OCI-LY1 (cell line): ENCODE results near the gene ANKS6.

Source experiments
- H2AFZ ChIP-seq: fragments of 200-600 bp; sonication (generic), shearing (Covaris generic); 2 replicates; pipeline ENCODE4 v1.6.0; 2014; ENCODE audit warnings: antibody characterized with exemption, mild to moderate bottlenecking, low read length
- H3F3A ChIP-seq: fragments of 200-600 bp; sonication (generic), shearing (Covaris generic); 2 replicates; pipeline ENCODE4 v1.6.0; 2014; ENCODE audit warnings: mild to moderate bottlenecking, antibody characterized with exemption, low read length, moderate library complexity; ENCODE audit not compliant: insufficient read depth
- H3K27ac ChIP-seq: fragments of 200-600 bp; sonication (generic); 2 replicates; pipeline ENCODE4 v1.5.1; 2014; ENCODE audit warnings: low read length, mixed run types, mild to moderate bottlenecking, low read depth; ENCODE audit not compliant: poor library complexity, severe bottlenecking
- H3K27me3 ChIP-seq: fragments of 200-600 bp; sonication (generic); 2 replicates; pipeline ENCODE4 v1.6.0; 2014; ENCODE audit warnings: antibody characterized with exemption, mild to moderate bottlenecking, low read length, moderate library complexity; ENCODE audit not compliant: insufficient read depth
- H3K36me3 ChIP-seq: fragments of 200-600 bp; sonication (generic); 2 replicates; pipeline ENCODE4 v1.6.1; 2014; ENCODE audit warnings: mild to moderate bottlenecking, antibody characterized with exemption, low read length, moderate library complexity, mixed read lengths; ENCODE audit not compliant: insufficient read depth
- H3K4me1 ChIP-seq: fragments of 200-600 bp; sonication (generic); 2 replicates; pipeline ENCODE4 v1.5.1; 2014; ENCODE audit warnings: mild to moderate bottlenecking, low read length, moderate library complexity; ENCODE audit not compliant: insufficient read depth, severe bottlenecking
- H3K4me2 ChIP-seq: fragments of 200-600 bp; sonication (generic), shearing (Covaris generic); 2 replicates; pipeline ENCODE4 v1.6.1; 2014; ENCODE audit warnings: low read length
- H3K4me3 ChIP-seq: fragments of 200-600 bp; sonication (generic); 2 replicates; pipeline ENCODE4 v1.5.1; 2014; ENCODE audit warnings: low read length, low read depth, mild to moderate bottlenecking, mixed read lengths; ENCODE audit not compliant: poor library complexity, severe bottlenecking
- H3K79me2 ChIP-seq: fragments of 200-600 bp; shearing (Covaris generic); 2 replicates; pipeline ENCODE4 v1.6.1; 2016; ENCODE audit warnings: mixed run types, low read length, mixed read lengths; ENCODE audit not compliant: insufficient read depth
- H3K9ac ChIP-seq: fragments of 200-600 bp; sonication (generic), shearing (Covaris generic); 2 replicates; pipeline ENCODE4 v1.6.1; 2014; ENCODE audit warnings: mild to moderate bottlenecking, low read length, mixed read lengths
- H3K9me2 ChIP-seq: fragments of 200-600 bp; sonication (generic), shearing (Covaris generic); 2 replicates; pipeline ENCODE4 v1.6.1; 2014; ENCODE audit warnings: low read depth, mild to moderate bottlenecking, low read length, mixed read lengths
- H3K9me3 ChIP-seq: fragments of 200-600 bp; shearing (Covaris generic); 2 replicates; pipeline ENCODE4 v1.6.1; 2014; ENCODE audit warnings: low read length, mixed read lengths
- H4K20me1 ChIP-seq: fragments of 200-600 bp; sonication (generic), shearing (Covaris generic); 2 replicates; pipeline ENCODE4 v1.6.0; 2016; ENCODE audit warnings: mild to moderate bottlenecking, low read length; ENCODE audit not compliant: insufficient read depth
- CTCF ChIP-seq: fragments of 200-600 bp; sonication (generic), shearing (Covaris generic); IDR thresholded peaks from 2 replicates; pipeline ENCODE4 v1.5.1; 2017; ENCODE audit warnings: mild to moderate bottlenecking, antibody characterized with exemption, low read length, moderate library complexity, mixed read lengths
- EZH2 ChIP-seq: fragments of 200-600 bp; sonication (generic), shearing (Covaris generic); IDR thresholded peaks from 2 replicates; pipeline ENCODE4 v1.8.0; 2017; ENCODE audit warnings: borderline replicate concordance, mixed run types, mild to moderate bottlenecking, antibody characterized with exemption, low read length, moderate library complexity, mixed read lengths

Gene ANKS6

DNA sequence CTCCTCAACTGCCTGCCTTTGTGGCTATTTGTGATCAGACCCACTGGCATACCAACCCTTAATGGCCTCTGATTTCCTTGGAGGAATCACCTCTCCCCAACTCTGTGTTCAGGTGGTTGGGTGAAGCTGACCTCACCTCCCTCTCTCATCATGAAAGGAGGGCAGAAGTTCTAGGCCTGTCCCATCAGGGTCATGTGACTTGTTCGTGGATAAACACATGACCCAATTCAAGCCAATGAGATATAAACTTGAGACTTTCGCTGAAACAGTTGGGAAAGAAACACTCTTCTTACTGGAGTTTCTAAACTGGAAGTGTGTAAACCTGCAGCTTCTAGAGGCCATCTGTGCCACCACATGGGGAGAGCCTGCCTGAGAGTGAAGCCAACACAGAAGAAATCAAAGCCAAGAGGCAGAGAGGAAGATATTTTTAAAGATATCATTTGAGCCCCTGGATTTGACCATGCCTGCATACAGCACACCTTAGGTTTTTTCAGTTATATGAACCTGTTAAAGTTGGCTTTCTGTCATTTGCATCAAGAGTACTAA, 93.4 kb downstream of the ANKS6 start:
- Histone ChIP-seq H3K9me2 (no peaks in the 10 kb centered on the region), H3K27ac (no peak overlapping the region), H3K9me3 (no peaks in the 10 kb centered on the region), H3K36me3 (no peaks in the 10 kb centered on the region), H3F3A (no peaks in the 10 kb centered on the region), H3K4me1 (no peaks in the 10 kb centered on the region), H3K4me2 (no peak overlapping the region), H4K20me1 (no peaks in the 10 kb centered on the region), H2AFZ (no peak overlapping the region), H3K79me2 (no peaks in the 10 kb centered on the region), H3K4me3 (no peak overlapping the region), H3K9ac (no peak overlapping the region), H3K27me3 (peaks cover 3% of the 10 kb centered on the region; the same call in 1 of the 2 replicates)
- no peak for TF ChIP-seq CTCF
- no peak for TF ChIP-seq EZH2

- no peaks in the 10 kb centered on the region for H3F3A ChIP-seq
- no peaks in the 10 kb centered on the region for H3K79me2 ChIP-seq
- H4K20me1 ChIP-seq: no peaks in the 10 kb centered on the region
- no peak overlapping the region for H3K4me3 ChIP-seq
- H3K36me3 ChIP-seq: no peaks in the 10 kb centered on the region
- no peaks in the 10 kb centered on the region for H3K9me2 ChIP-seq
- no peaks in the 10 kb centered on the region for H3K9me3 ChIP-seq
- H3K4me1 ChIP-seq: no peaks in the 10 kb centered on the region
- no peak overlapping the region for H3K27ac ChIP-seq
- H2AFZ ChIP-seq: no peak overlapping the region
- peaks cover 3% of the 10 kb centered on the region; the same call in 1 of the 2 replicates for H3K27me3 ChIP-seq
- TF ChIP-seq CTCF (no peak), EZH2 (no peak)
- no peak overlapping the region for H3K9ac ChIP-seq
- no peak overlapping the region for H3K4me2 ChIP-seq
Observed at GRCh38 chr9:98702340-98702739, 94.0 kb downstream of the ANKS6 start.

DNA sequence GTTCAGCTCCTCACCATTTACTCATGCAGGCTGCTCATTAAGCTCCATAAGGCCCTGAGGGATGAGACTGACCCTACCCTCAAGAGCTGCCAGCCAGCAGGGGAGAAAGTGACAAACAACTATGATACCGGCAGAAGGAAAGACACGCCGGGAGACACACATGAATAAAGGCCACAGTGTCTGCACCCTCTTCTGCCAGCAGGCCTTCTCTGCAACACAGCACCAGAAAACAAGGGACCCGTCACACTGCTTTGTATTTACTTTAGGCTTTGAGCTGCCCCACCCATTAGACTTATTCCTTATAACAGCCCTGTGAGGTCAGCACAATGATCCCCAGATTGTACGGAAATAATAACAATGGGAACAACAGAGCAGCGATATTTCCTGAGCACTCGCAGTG, 94.8 kb downstream of the ANKS6 start:
- Histone ChIP-seq H3K9ac (no peak overlapping the region), H4K20me1 (no peaks in the 10 kb centered on the region), H3K27me3 (peaks cover 3% of the 10 kb centered on the region; the same call in 1 of the 2 replicates), H2AFZ (no peak overlapping the region), H3K4me3 (no peak overlapping the region), H3K36me3 (no peaks in the 10 kb centered on the region), H3K4me1 (no peaks in the 10 kb centered on the region), H3K9me2 (no peaks in the 10 kb centered on the region), H3F3A (no peaks in the 10 kb centered on the region), H3K9me3 (no peaks in the 10 kb centered on the region), H3K79me2 (no peaks in the 10 kb centered on the region), H3K4me2 (no peak overlapping the region), H3K27ac (no peak overlapping the region)
- TF ChIP-seq EZH2 (no peak), CTCF (no peak)
